K562 (cell line): ENCODE data around the gene PLEKHA6. TPM values are rescaled to one million over a fixed set of nuclear protein-coding genes. Genes with fewer than 3 reads are reported as not detected.

Experiments used
- ATAC-seq: fragments of 200-7000 bp; cut with Tn5 transposase; 3 replicates; pipeline ENCODE4 v1.9.1; 2020; ENCODE audit warnings: moderate library complexity
- BruUV-seq: library from RNA; stranded (reverse); fragments of 400-500 nt; replicated peaks from 2 replicates; lab custom pipeline; 2021; lab: Mats Ljungman, UMichigan
- CTCF ChIA-PET: fragments of 300-600 bp; formaldehyde crosslinking; extraction: SDS; loops from one replicate; lab custom pipeline; 2021; ENCODE audit warnings: low intra/inter-chr PET ratio; lab: Yijun Ruan, JAX
- POLR2A ChIA-PET: fragments of 300-600, 350-650 bp; sonication (Branson Sonifier 250); formaldehyde crosslinking; extraction: SDS; loops from one replicate; lab custom pipeline; 2021; ENCODE audit warnings: antibody characterized with exemption, inconsistent platforms; lab: Yijun Ruan, JAX
- DNase-seq, 4 experiments: peaks; one replicate each; pipeline versions ENCODE4 v3.0.0 to v3.0.0-alpha.2; 2011 to 2018; ENCODE audit warnings: low spot score in 3 of 4, mixed read lengths in 3 of 4; ENCODE audit errors: extremely low read depth in 1 of 4
- FAIRE-seq: peaks from 2 replicates; lab custom pipeline; 2011; peaks lifted over from hg19 to GRCh38; lab: Jason Lieb, UNC
- H2AFZ ChIP-seq: 2 replicates; pipeline ENCODE4 v1.6.0; 2011; ENCODE audit warnings: low read depth, low read length, control low read depth, inconsistent platforms
- H3K27ac ChIP-seq: fragments of 200-600 bp; 3 replicates; pipeline ENCODE4 v1.8.0; 2011; ENCODE audit warnings: low read depth, mild to moderate bottlenecking, control low read depth, inconsistent platforms, low read length, moderate library complexity, mixed read lengths; ENCODE audit errors: extremely low read depth
- H3K27me3 ChIP-seq, 2 experiments: fragments of 300-600 bp in 1 of 2; 2 replicates in 1 of 2; 3 replicates in 1 of 2; pipeline versions ENCODE4 v1.6.0 to v1.8.0; 2011; ENCODE audit warnings: inconsistent platforms in 2 of 2, low read length in 2 of 2, mild to moderate bottlenecking in 1 of 2, mixed read lengths in 1 of 2, moderate library complexity in 1 of 2; ENCODE audit not compliant: control insufficient read depth in 2 of 2, insufficient read depth in 2 of 2
- H3K36me3 ChIP-seq: fragments of 300-600 bp; 3 replicates; pipeline ENCODE4 v1.8.0; 2011; ENCODE audit warnings: mild to moderate bottlenecking, low read length, inconsistent platforms; ENCODE audit not compliant: control insufficient read depth, insufficient read depth
- H3K4me1 ChIP-seq, 2 experiments: fragments of 200-600 bp in 1 of 2; replicated peaks in 1 of 2; 2 replicates in 1 of 2; 3 replicates in 1 of 2; pipeline versions ENCODE4 v1.5.1 to v1.8.0; 2011; ENCODE audit warnings: inconsistent platforms in 2 of 2, low read length in 2 of 2, mild to moderate bottlenecking in 1 of 2, mixed read lengths in 1 of 2, moderate library complexity in 1 of 2; ENCODE audit not compliant: control insufficient read depth in 2 of 2, insufficient read depth in 2 of 2
- H3K4me2 ChIP-seq: 2 replicates; pipeline ENCODE4 v1.6.1; 2011; ENCODE audit warnings: low read length, control low read depth, inconsistent platforms, mixed read lengths; ENCODE audit not compliant: insufficient read depth
- H3K4me3 ChIP-seq: fragments of 200-600 bp; sonication (generic), shearing (Covaris generic); 2 replicates; pipeline ENCODE4 v1.5.1; 2016; ENCODE audit warnings: control low read depth, inconsistent platforms
- H3K79me2 ChIP-seq: fragments of 200-600 bp; 3 replicates; pipeline ENCODE4 v1.8.0; 2011; ENCODE audit warnings: low read length, inconsistent platforms; ENCODE audit not compliant: control insufficient read depth, insufficient read depth
- H3K9ac ChIP-seq, 2 experiments: 2 replicates each; pipeline versions ENCODE4 v1.6.0 to v1.6.1; 2011; ENCODE audit warnings: low read depth in 2 of 2, low read length in 2 of 2, control low read depth in 1 of 2, inconsistent platforms in 1 of 2, mild to moderate bottlenecking in 1 of 2, mixed read lengths in 1 of 2; ENCODE audit not compliant: insufficient read depth in 1 of 2
- H3K9me1 ChIP-seq: one replicate; pipeline ENCODE4 v1.6.0; 2011; ENCODE audit warnings: inconsistent platforms, mild to moderate bottlenecking, low read length, moderate library complexity; ENCODE audit not compliant: control insufficient read depth, insufficient read depth
- H3K9me3 ChIP-seq: replicated peaks from 2 replicates; pipeline ENCODE4 v1.5.1; 2011; ENCODE audit warnings: low read depth, low read length, inconsistent platforms; ENCODE audit not compliant: control insufficient read depth, insufficient read depth
- H4K20me1 ChIP-seq: replicated peaks from 2 replicates; pipeline ENCODE4 v1.6.1; 2011; ENCODE audit warnings: low read length, inconsistent platforms, mixed read lengths; ENCODE audit not compliant: control insufficient read depth, insufficient read depth
- ESRRA ChIP-seq: fragments of 450-650 bp; IDR thresholded peaks from 2 replicates; pipeline ENCODE4 v1.6.1; 2014; ENCODE audit warnings: low read depth, mild to moderate bottlenecking, moderate library complexity, borderline replicate concordance
- FOXA1 ChIP-seq: fragments of 450-650 bp; IDR thresholded peaks from 2 replicates; pipeline ENCODE4 v1.6.1; 2016; ENCODE audit warnings: mild to moderate bottlenecking, borderline replicate concordance
- FOXJ2 ChIP-seq: fragments of 200-800 bp; sonication (Bioruptor generic); IDR thresholded peaks from 2 replicates; pipeline ENCODE4 v1.6.1; 2016; ENCODE audit warnings: missing genetic modification characterization, missing compliant biosample characterization
- FOXM1 ChIP-seq, 2 experiments: fragments of 450-650 bp in 1 of 2; sonication (generic) in 1 of 2; formaldehyde crosslinking in 1 of 2; IDR thresholded peaks; 2 replicates each; pipeline versions ENCODE4 v1.6.1 to v1.9.0; 2017 to 2022; ENCODE audit warnings: low read depth in 2 of 2, mild to moderate bottlenecking in 2 of 2, missing genetic modification reagents in 1 of 2, moderate library complexity in 1 of 2
- LEF1 ChIP-seq: fragments of 450-650 bp; IDR thresholded peaks from 2 replicates; pipeline ENCODE4 v1.6.1; 2016; ENCODE audit warnings: mild to moderate bottlenecking
- NFE2 ChIP-seq: IDR thresholded peaks from 2 replicates; pipeline ENCODE4 v1.6.1; 2014; ENCODE audit warnings: antibody characterized with exemption, low read depth
- NFIC ChIP-seq: fragments of 450-650 bp; IDR thresholded peaks from 2 replicates; pipeline ENCODE4 v1.6.1; 2017; ENCODE audit warnings: mild to moderate bottlenecking, inconsistent platforms
- NR2C2 ChIP-seq, 2 experiments: fragments of 200-800 bp in 1 of 2; sonication (Bioruptor generic) in 1 of 2; sonication (generic) in 1 of 2; formaldehyde crosslinking in 1 of 2; IDR thresholded peaks; 2 replicates each; pipeline versions ENCODE4 v1.6.1 to v1.8.0; 2016 to 2022; ENCODE audit warnings: mild to moderate bottlenecking in 1 of 2, missing compliant biosample characterization in 1 of 2, missing genetic modification characterization in 1 of 2, missing genetic modification reagents in 1 of 2
- RBM17 ChIP-seq: fragments of 200-400 bp; formaldehyde crosslinking; IDR thresholded peaks from 2 replicates; pipeline ENCODE4 v1.6.1; 2017; ENCODE audit warnings: low read depth, mild to moderate bottlenecking, low read length, borderline replicate concordance
- TCF3 ChIP-seq: sonication (generic); formaldehyde crosslinking; IDR thresholded peaks from 2 replicates; pipeline ENCODE4 v1.4.0; 2020; ENCODE audit warnings: mild to moderate bottlenecking, missing genetic modification reagents
- VEZF1 ChIP-seq: fragments of 200-800 bp; sonication (Bioruptor generic); IDR thresholded peaks from 2 replicates; pipeline ENCODE4 v1.6.1; 2017; ENCODE audit warnings: missing genetic modification characterization, missing compliant biosample characterization
- ZNF197 ChIP-seq: fragments of 200-800 bp; sonication (Bioruptor generic); IDR thresholded peaks from 2 replicates; pipeline ENCODE4 v1.6.1; 2016; ENCODE audit warnings: low read depth, missing genetic modification characterization, missing compliant biosample characterization
- ZNF384 ChIP-seq: IDR thresholded peaks from 2 replicates; pipeline ENCODE4 v1.6.1; 2012; ENCODE audit warnings: low read depth, low read length, improper control_type of control experiment
- ZNF395 ChIP-seq: fragments of 200-800 bp; sonication (Bioruptor generic); IDR thresholded peaks from 2 replicates; pipeline ENCODE4 v1.6.1; 2017; ENCODE audit warnings: missing genetic modification characterization, missing compliant biosample characterization
- ZNF699 ChIP-seq: fragments of 250-450 bp; sonication (Bioruptor Pico); IDR thresholded peaks from 2 replicates; pipeline ENCODE4 v1.8.0; 2021; ENCODE audit warnings: mild to moderate bottlenecking, moderate library complexity; ENCODE audit not compliant: insufficient replicate concordance
- ZNF740 ChIP-seq, 3 experiments: fragments of 200-800 bp in 1 of 3; sonication (Bioruptor generic) in 1 of 3; sonication (generic) in 1 of 3; formaldehyde crosslinking in 1 of 3; IDR thresholded peaks; 2 replicates each; pipeline versions ENCODE4 v1.6.1 to v1.8.0; 2016 to 2022; ENCODE audit warnings: mild to moderate bottlenecking in 2 of 3, missing compliant biosample characterization in 2 of 3, missing genetic modification characterization in 2 of 3, missing genetic modification reagents in 1 of 3
- ZNF764 ChIP-seq: fragments of 250-450 bp; sonication (Bioruptor Pico); IDR thresholded peaks from 2 replicates; pipeline ENCODE4 v1.4.0; 2020; ENCODE audit warnings: low read depth, mild to moderate bottlenecking, moderate library complexity
- WGBS: fragments of 100-300 bp; shearing (Covaris generic); methylation state at CpG from one replicate; pipeline ENCODE4 v1.1.6; 2016; ENCODE audit warnings: low coverage, mixed read lengths; ENCODE audit not compliant: insufficient coverage; ENCODE audit errors: missing lambda C conversion rate; 5-methylcytosine and 5-hydroxymethylcytosine counted together
- in situ Hi-C: fragments of 300-500 bp; cut with MboI; formaldehyde crosslinking; loops from 4 replicates; pipeline ENCODE4 v1.15.0; 2018; ENCODE audit warnings: inconsistent platforms, mixed read lengths
- intact Hi-C: fragments of 100-400 bp; cut with micrococcal nuclease; formaldehyde crosslinking; loops from 2 replicates; pipeline ENCODE4 v1.14.2; 2022
- polyA plus RNA-seq, 8 experiments: library from polyadenylated mRNA; depleted of rRNA in 4 of 8; stranded (reverse) in 5 of 8; unstranded in 3 of 8; fragments of >200 nt; fragmentation: Nextera tagmentation in 2 of 8; fragmentation: Illumina TruSeq in 1 of 8; extraction: Ambion mirVana in 2 of 8; extraction: Trizol in 1 of 8; gene quantifications; 2 replicates each; pipeline versions ENCODE4 v1.2.1 to v1.2.3, GENCODE V29; 2011 to 2014; ENCODE audit warnings: inconsistent platforms in 1 of 8, missing spikeins in 1 of 8
- total RNA-seq, 7 experiments: library from RNA; depleted of rRNA in 6 of 7; stranded (reverse); fragments of >200 nt in 6 of 7; fragmentation: Illumina TruSeq in 2 of 7; extraction: Trizol in 2 of 7; gene quantifications; 2 replicates each; pipeline versions ENCODE4 v1.2.1 to v1.2.3, GENCODE V29; 2011 to 2021; ENCODE audit warnings: low replicate concordance in 1 of 7

Gene PLEKHA6
- total and polyA plus RNA-seq, 9 of the 15 experiments (the other 6 are each of a cell fraction or from before 2014, with no cell fraction given) = under 0.01 to 0.33 (median 0.01) TPM; not detected in 4

DNA sequence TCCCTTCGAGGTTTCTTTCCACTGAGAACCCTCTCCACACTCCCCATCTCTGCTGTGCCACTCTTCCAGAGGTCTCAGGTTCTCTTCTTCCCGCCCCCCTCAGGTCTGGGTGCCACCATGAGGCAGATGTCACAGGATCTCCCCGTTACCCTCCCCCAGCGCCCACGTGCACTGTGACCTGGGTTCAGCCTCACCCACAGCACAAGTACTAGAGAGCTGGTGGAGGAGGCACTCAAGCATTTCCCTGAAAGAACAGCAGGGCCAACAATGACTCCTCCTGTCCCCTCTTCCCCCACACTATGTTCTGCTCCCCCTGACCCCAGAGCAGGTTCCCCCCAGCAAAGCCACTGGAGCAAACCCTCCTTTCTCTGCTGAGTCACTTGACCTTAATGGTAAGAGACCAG is 14.3 kb downstream of the PLEKHA6 start:
- DNase-seq (no peak), FAIRE-seq (no peak), ATAC-seq (no peak)
- Histone ChIP-seq H3K9me3 (no peaks in the 10 kb centered on the region), H3K4me1 (no peaks in the 10 kb centered on the region; a peak in 3 of 5 replicates), H3K4me2 (no peak overlapping the region), H3K27me3 (peaks cover 42 to 61% of the 10 kb centered on the region in 2 experiments), H2AFZ (no peak overlapping the region), H3K79me2 (no peaks in the 10 kb centered on the region), H4K20me1 (no peaks in the 10 kb centered on the region), H3K4me3 (no peak overlapping the region), H3K27ac (no peak overlapping the region), H3K9me1 (no peaks in the 10 kb centered on the region), H3K9ac (no peak overlapping the region), H3K36me3 (no peaks in the 10 kb centered on the region)
- ChIA-PET POLR2A (interaction anchor here (0.8 to 1.1 kb wide), 2 partner anchors 12 kb away, joined by 3 to 4 read pairs; no protein-coding TSS in a partner anchor), CTCF (no interaction called here)
- in situ Hi-C loops = no loop called here
- intact Hi-C loops = no loop called here
- WGBS = 0% methylated on average over 5 of the region's 5 CpGs
- no TSS peak for BruUV-seq
- TF ChIP-seq ZNF384 (no peak), VEZF1 (peak; percentile 23; the same call in 1 of the 2 replicates), ZNF395 (CRISPR knock-in tag) (no peak), RBM17 (no peak), ZNF764 (no peak), NR2C2 (CRISPR knock-in tag; IDR thresholded peaks at IDR 0.05) (no peak), NR2C2 (tag; IDR thresholded peaks at IDR 0.05) (peak; percentile 40; the same call in 1 of the 2 replicates), LEF1 (no peak), ESRRA (no peak), ZNF197 (no peak), FOXJ2 (tag) (no peak), FOXM1 (IDR thresholded peaks at IDR 0.05; ENCODE audit: low read depth) (no peak), FOXM1 (CRISPR knock-in tag; IDR thresholded peaks at IDR 0.05; ENCODE audit: low read depth) (no peak), ZNF699 (CRISPR knock-in tag) (no peak), TCF3 (CRISPR knock-in tag) (no peak), NFIC (no peak), FOXA1 (no peak), ZNF740 (CRISPR knock-in tag; IDR thresholded peaks at IDR 0.05) (no peak), ZNF740 (tag; IDR thresholded peaks at IDR 0.05) (no peak), NFE2 (0 out of 2 replicates have a peak, but pooled peaks have one; percentile 27)
